HTR-8/SVneo (cell line): ENCODE data around the gene SRPRA.

ENCODE experiments used
- DNase-seq: peaks from one replicate; pipeline ENCODE4 v3.0.0; 2011; ENCODE audit warnings: low spot score, mixed read lengths; ENCODE audit not compliant: insufficient read length
- FAIRE-seq: peaks from 2 replicates; lab custom pipeline; 2011; peaks lifted over from hg19 to GRCh38; lab: Jason Lieb, UNC

SRPRA gene

GRCh38 chr11:126232683-126233082 lies 36.0 kb downstream of the SRPRA start:
- DNase-seq (no peak), FAIRE-seq (no peak)

- FAIRE-seq (no peak), DNase-seq (no peak)
These were observed 36.8 kb downstream of the SRPRA start for GRCh38 chr11:126231725-126232459.

GRCh38 chr11:126229858-126230540 lies 38.7 kb downstream of the SRPRA start:
- FAIRE-seq (no peak), DNase-seq (no peak)

GRCh38 chr11:126226334-126227084 lies 42.2 kb downstream of the SRPRA start:
- no peak for DNase-seq
- FAIRE-seq = no peak

GRCh38 chr11:126225295-126225665 lies 43.4 kb downstream of the SRPRA start:
- no peak for FAIRE-seq

GRCh38 chr11:126224647-126225294 lies 43.9 kb downstream of the SRPRA start:
- no peak for DNase-seq
- FAIRE-seq = no peak

More at GRCh38 chr11:126225295-126225665, 43.4 kb downstream of the SRPRA start:
- no peak for DNase-seq

GRCh38 chr11:126219547-126219946 lies 49.1 kb downstream of the SRPRA start:
- no peak for DNase-seq
- FAIRE-seq = no peak

- DNase-seq = no peak
- FAIRE-seq = no peak
These were observed 51.2 kb downstream of the SRPRA start for GRCh38 chr11:126217491-126217890.

GRCh38 chr11:126216526-126217305 lies 52.0 kb downstream of the SRPRA start:
- no peak for FAIRE-seq
- DNase-seq = no peak

- DNase-seq = no peak
- no peak for FAIRE-seq
These were observed 53.9 kb downstream of the SRPRA start for GRCh38 chr11:126214841-126215240.

GRCh38 chr11:126214441-126214840 lies 54.3 kb downstream of the SRPRA start:
- FAIRE-seq (no peak), DNase-seq (no peak)
